ENCODE results near the gene NCMAP. TPM values are rescaled to one million over a fixed set of nuclear protein-coding genes. Genes with fewer than 3 reads are reported as not detected.
"Not testable (repeated sequence)": the region's sequence is repeated elsewhere in the genome, so short reads cannot be mapped to it uniquely, and the experiment has no call there.

NCMAP gene
- total and polyA plus RNA-seq, 2 experiments from 2014 or later, result 0.17 to 0.23 TPM

GRCh38 chr1:24529292-24529691 lies 26.6 kb upstream of the NCMAP start:
- H3K36me3 Mint-ChIP-seq (ENCODE audit: low read depth), result peaks cover 13% of the 10 kb centered on the region
- H3K79me2 ChIP-seq (replicated peaks; ENCODE audit: insufficient read depth); ATAC-seq; H3K4me2 ChIP-seq; H3K27ac ChIP-seq (ENCODE audit: low read depth); H4K20me1 ChIP-seq (replicated peaks; ENCODE audit: insufficient read depth); H3F3A ChIP-seq (replicated peaks; ENCODE audit: low read depth); H3K27me3 ChIP-seq (ENCODE audit: insufficient read depth); H3K27me3 Mint-ChIP-seq (ENCODE audit: insufficient read depth, low read depth, poor library complexity); H3K27ac Mint-ChIP-seq; H2AFZ ChIP-seq; H3K36me3 ChIP-seq (ENCODE audit: insufficient read depth); H3K9me3 Mint-ChIP-seq; H3K4me1 ChIP-seq (ENCODE audit: insufficient read depth); H3K4me3 Mint-ChIP-seq; DNase-seq (ENCODE audit: low spot score); H3K4me3 ChIP-seq; H3K4me1 Mint-ChIP-seq; H3K9me2 ChIP-seq (ENCODE audit: insufficient read depth): not testable (repeated sequence)

GRCh38 chr1:24535021-24535424 lies 20.9 kb upstream of the NCMAP start:
- peak overlapping the region; percentile 33; the same call in 1 of the 2 replicates for H3K4me3 ChIP-seq
- ATAC-seq, result peak; percentile 97
- TF ChIP-seq ZNF114 (CRISPR knock-in tag; IDR thresholded peaks at IDR 0.05), result no peak
- TF ChIP-seq EZH2 (IDR thresholded peaks at IDR 0.05; ENCODE audit: low read depth, unreplicated experiment), result no peak
- no peak for TF ChIP-seq CREB1 (CRISPR knock-in tag; IDR thresholded peaks at IDR 0.05; ENCODE audit: low read depth)
- TF ChIP-seq CTCF (conservative IDR thresholded peaks at IDR 0.05; ENCODE audit: low read depth in 2 of 2), result no peak
- TF ChIP-seq JUNB (IDR thresholded peaks at IDR 0.05; ENCODE audit: unreplicated experiment), result no peak
- TF ChIP-seq ZNF462 (CRISPR knock-in tag; IDR thresholded peaks at IDR 0.05), result no peak
- no peak for TF ChIP-seq NANOG (IDR thresholded peaks at IDR 0.05; ENCODE audit: borderline replicate concordance)
- TF ChIP-seq STAT1 (IDR thresholded peaks at IDR 0.05; ENCODE audit: unreplicated experiment), result no peak
- TF ChIP-seq POLR2AphosphoS5 (IDR thresholded peaks at IDR 0.05; ENCODE audit: low read depth), result no peak
- TF ChIP-seq ETS1 (IDR thresholded peaks at IDR 0.05), result no peak

More at GRCh38 chr1:24535021-24535424, 20.9 kb upstream of the NCMAP start:
- peak overlapping the region; percentile 35; the same call in 1 of the 2 replicates for H3K27ac ChIP-seq (ENCODE audit: low read depth)
- H2AFZ ChIP-seq, result peak overlapping the region; percentile 57; the same call in 1 of the 2 replicates
- peaks cover 25% of the 10 kb centered on the region for H3K4me1 Mint-ChIP-seq
- H3K36me3 ChIP-seq (ENCODE audit: insufficient read depth), result no peaks in the 10 kb centered on the region; the same call in 1 of the 2 replicates
- no peaks in the 10 kb centered on the region for H3K9me3 Mint-ChIP-seq
- no peaks in the 10 kb centered on the region for H3K9me2 ChIP-seq (ENCODE audit: insufficient read depth)
- peaks cover 3% of the 10 kb centered on the region for H3K27me3 Mint-ChIP-seq (ENCODE audit: insufficient read depth, low read depth, poor library complexity)
- H4K20me1 ChIP-seq (replicated peaks; ENCODE audit: insufficient read depth), result no peaks in the 10 kb centered on the region
- peak overlapping the region; percentile 74 for H3K4me2 ChIP-seq
- H3K27me3 ChIP-seq (ENCODE audit: insufficient read depth), result no peaks in the 10 kb centered on the region
- H3K27ac Mint-ChIP-seq, result peak overlapping the region; percentile 59; the same call in 1 of the 2 replicates
- DNase-seq (ENCODE audit: low spot score), result peak; percentile 75
- H3K4me1 ChIP-seq (ENCODE audit: insufficient read depth), result peaks cover 18% of the 10 kb centered on the region
- no peak overlapping the region for H3K4me3 Mint-ChIP-seq
- H3F3A ChIP-seq (replicated peaks; ENCODE audit: low read depth), result no peaks in the 10 kb centered on the region
- H3K79me2 ChIP-seq (replicated peaks; ENCODE audit: insufficient read depth), result no peaks in the 10 kb centered on the region
- H3K36me3 Mint-ChIP-seq (ENCODE audit: low read depth), result peaks cover 14% of the 10 kb centered on the region

Data from GM23338 (cell line).